NCI-H526 treated with DMSO at 0.1 percent for 48 hours (cell line): ENCODE results near the gene EIF1B.
A peak's percentile ranks its signal among the peaks of the same experiment; 100 is the strongest.

ENCODE experiments used
- DNase-seq: peaks from one replicate; lab custom pipeline; 2025; lab: John Stamatoyannopoulos, UW

Gene EIF1B

DNA sequence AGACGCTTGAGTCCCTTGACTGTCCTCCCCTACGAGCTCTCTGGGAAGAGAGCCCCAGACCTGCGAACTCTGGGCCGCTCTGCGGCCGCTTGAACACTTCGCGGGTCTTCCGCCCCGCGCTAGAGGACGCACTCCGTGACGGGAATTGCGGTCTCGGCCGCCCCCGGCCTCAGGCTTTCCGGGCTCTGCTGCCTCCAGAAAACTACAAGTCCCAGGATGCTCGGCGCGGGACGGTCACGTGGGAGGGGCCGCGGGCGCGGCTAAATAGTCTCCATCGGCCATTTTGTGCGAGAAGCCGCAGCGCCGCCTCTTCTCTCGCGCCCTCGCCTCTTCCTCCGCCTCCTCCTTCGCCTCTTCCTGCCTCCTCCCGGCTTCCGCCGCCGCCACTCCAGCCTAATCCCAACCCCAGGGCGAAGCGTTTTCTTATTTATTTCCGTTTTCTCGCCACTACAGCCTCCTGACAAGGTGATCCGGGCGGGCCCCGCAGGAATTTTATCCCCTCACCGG lies at the start of gene EIF1B:
Gene EIF1B (plus strand): TSS at position 290 of the 507 bp plus-strand sequence. CDS start 235 bp downstream, outside the sequence.
- DNase-seq = peak; percentile 93

DNA sequence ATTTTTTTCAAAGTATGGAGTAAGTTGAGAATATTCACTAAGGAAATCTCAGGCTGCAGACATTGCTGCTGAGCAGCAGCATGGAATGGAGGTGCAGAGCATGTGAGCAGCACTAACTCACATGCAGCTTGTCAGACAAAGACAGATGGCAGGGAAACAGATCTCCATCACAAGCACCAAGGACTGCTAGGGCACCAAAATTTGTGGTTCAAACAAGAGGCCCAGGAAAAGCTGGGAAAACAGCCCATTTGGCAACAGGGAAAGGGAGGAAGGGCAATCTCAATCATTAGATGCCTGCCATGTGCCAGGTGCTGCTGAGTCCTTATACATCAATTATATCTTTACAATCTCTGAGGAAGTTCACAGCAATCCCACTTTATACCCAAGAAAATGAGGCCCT lies 47.2 kb upstream of the EIF1B start:
- no peak for DNase-seq

DNA sequence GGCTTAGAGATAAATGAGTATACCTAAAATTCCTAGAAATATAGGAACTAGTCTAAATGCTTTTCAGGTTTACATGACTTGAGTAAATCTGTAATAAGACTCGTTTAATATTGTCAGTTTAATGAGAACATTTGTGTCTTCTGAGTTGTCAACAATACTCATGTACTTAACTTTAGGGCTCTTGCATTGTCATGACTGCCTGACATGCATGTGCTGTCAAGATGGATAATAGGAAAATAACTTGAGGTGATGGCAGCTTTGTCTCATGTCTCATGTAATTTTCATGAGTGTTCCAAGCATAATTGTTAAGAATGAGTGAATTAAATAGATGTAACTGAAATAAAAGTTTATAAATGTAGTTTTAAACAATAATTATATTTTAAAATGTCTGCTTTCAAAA lies 45.1 kb upstream of the EIF1B start:
- DNase-seq = no peak

DNA sequence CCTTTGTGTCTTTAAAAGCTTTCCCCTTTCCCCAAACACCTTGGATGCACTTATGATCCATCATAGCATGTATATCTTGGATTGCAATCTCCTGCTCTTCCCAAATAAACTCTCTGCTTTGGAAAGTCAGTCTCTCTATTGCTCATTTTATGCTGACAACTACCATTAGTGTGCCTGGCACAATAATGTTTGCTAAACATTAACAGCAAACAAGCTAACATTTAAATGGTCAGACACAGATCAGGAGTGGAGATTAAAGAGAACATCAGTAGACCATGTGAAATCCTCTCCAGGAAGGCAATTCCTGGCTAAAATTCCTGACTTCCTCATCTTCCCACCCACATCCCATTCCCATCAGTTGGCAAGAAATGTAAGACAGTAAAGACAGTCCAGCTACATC lies 44.3 kb upstream of the EIF1B start:
- DNase-seq = peak; percentile 78

GRCh38 chr3:40267937-40268724 lies 41.4 kb upstream of the EIF1B start:
- DNase-seq = no peak

DNA sequence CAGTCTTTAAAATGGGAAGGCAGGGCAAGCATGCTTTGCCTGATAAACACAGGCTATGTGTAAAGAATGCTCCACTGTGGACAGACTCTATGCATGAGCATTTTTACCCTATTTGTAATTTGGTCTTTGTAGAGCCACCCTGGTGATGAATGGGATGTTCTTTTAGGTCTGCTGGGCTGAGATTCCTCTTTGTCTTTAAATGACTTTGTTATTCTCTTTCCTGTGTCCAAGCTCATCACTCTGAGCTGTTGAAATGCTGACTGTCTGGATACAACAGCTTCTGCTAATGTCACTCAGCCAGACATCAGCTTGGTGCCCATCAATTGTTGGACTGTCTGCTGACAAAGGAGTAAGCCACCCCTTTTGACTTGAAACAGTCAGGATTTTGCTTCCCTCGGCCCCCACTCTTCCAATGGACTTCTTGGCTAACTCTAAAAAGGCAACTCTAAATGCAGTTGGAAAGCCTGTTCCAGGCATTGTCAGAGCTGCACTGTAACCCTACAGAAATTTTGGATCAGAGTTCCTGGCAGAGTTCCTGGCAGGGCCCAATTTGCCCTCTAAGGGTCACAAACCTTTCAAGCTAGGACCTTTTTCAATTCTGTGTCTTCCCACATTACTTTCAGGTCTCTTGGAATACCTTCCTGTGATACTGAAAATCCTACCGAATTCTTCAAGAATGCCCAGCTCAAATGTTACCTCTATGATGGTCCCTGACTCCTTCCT lies 40.5 kb upstream of the EIF1B start:
- no peak for DNase-seq

GRCh38 chr3:40278791-40279190 lies 30.7 kb upstream of the EIF1B start:
- no peak for DNase-seq

DNA sequence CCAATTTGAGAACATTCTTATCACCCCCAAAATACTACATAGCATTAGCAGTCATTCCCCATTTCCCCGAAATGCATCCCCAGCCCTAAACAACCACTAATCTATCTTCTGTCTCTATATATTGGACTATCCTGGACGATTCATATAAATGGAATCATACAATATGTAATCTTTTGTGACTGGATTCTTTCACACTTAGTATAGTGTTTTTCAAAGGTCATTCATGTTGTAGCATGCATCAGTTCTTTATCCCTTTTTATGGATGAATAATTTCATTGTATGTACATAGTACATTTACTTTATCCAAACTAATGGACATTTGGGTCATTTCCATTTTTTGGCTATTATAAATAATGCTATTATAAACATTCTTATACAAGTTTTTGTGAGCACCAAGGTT lies 27.5 kb upstream of the EIF1B start:
- no peak for DNase-seq

DNA sequence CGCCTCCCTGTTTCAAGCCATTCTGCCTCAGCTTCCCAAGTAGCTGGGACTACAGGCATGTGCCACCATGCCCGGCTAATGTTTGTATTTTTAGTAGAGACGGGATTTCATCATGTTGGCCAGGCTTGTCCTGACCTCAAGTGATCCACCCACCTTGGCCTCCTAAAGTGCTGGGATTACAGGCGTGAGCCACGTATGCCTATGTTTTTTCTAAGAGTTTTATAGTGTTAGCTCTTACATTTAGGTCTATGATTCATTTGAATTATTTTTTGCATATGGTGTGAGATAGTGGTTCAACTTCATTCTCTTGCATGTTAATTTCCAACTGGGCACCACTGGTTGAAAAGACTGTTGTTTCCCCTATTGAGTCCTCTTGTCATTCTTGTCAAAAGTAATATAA lies 26.4 kb upstream of the EIF1B start:
- DNase-seq = peak; percentile 30

DNA sequence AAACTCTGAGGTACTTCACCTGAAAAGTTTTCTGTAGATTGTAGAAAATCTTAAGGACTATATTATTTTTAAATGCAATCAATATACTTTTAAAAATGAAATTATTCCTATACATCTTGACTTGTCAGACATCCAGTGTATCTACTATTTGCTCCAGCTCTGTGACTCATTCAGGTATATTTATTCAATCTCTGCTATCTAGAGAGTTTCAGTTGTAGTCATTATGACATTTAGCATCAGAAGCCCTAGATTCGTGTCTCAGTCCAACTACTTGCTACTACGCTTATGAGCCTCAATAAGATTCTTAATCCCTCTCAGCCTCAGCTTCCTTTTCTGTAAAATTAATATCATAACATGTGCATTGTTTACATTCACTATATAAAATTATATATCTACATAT lies 22.3 kb upstream of the EIF1B start:
- no peak for DNase-seq

DNA sequence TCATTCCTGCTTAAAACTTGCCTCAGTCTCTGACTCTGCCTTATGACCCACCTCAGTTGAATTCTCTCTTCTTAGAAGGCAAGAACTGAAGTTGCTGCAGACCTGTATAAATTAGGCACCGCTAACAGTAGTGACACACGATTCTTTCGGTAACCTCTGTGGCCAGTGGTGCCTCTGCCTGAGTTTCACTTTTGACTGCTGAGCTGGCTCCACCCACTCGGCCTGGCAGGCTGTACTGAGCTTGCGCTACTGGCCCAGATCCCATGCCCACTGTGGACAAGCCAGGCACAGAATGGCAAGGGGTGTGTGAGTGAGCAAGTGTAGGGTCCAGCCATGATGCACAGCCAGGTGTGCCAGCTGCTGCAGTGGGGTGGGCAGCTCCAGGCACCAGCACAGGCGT lies 19.1 kb upstream of the EIF1B start:
- no peak for DNase-seq

DNA sequence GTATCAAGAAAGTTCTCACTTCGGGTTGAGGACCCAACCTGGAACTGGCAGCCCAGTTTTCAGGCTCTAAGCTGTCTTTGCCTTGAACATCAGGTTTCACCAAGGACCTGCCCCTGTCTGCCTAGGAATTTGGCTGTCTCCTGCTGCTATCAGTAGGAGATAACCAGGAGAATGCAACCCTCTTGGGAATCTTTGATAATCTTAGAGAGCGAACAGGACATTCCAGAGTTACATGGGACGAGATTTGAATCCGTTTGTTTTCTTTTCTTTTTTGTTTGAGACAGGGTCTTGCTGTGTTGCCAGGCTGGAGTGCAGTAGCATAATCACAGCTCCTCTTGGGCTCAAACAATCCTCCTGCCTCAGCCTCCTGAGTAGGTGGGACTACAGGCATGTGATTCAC lies 18.0 kb upstream of the EIF1B start:
- DNase-seq = no peak

DNA sequence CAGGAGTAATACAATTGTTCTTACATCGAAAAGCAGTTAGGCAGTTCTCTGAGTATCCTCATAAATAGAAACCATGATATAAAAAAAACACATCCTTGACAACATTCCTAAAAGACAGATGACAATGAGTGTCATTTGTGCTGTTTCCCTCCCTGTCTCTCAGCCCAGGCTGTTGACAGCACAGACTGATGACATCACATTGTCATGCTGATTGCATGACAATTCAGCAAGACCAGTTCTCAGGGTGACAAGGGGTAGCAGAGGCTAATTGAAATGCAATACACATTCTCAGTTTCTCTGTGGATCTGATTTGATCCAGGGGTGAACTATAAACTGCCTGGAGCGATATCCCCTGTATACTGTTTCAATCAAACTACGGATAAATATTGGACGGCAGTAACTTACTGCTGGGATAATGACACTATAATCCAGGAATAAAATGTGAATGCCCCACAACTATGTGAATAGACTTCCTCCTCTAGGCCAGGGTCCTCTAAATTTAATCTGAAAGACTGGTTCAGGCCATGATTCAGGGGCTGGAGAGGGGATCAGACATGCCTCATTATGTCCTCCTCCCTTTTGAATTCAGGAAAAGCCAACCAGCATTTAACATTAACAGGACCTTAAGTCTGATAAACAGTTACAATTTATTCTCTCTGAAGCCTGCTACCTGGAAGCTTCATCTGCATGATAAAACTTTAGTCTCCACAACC lies 16.7 kb upstream of the EIF1B start:
- no peak for DNase-seq

DNA sequence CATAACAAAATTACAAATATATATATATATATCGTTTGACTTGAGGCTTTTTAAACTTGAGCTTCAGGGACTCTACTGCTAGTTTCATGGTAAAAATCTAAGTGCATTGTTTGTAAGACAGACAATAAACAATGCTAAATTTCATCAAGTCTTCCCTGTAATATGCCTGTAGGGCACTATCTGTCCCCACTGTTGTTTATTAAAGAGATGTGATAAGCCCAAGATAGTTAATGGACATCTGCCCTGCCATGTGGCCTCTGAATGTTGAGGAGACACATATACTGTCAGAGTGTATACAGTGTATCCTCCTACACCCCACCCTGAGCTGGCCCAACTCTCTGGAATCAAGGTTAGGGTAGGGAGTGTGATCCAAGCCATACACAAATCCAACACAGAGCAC lies 15.1 kb upstream of the EIF1B start:
- DNase-seq = no peak

DNA sequence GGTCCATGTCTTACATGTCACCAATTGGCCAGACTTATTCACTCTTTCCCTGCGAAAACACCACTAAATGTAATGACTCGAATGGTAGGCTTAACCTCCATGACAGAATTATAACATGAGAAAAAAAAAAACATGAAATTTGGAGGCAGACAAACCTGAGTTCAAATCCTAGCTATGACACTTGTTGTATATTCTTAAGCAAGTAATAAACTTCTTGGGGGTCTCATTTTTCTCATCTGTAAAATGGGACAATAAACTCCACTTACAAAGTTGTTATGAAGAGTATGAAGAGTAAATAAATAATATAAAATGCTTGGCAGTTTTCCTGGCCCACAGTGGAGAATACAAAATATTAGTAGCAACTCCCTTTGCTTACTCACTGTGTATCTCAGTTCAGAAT lies 11.4 kb upstream of the EIF1B start:
- no peak for DNase-seq

GRCh38 chr3:40299130-40299720 lies 10.3 kb upstream of the EIF1B start:
- DNase-seq = no peak

- no peak for DNase-seq
These were observed 9.7 kb upstream of the EIF1B start for GRCh38 chr3:40299721-40300335.

DNA sequence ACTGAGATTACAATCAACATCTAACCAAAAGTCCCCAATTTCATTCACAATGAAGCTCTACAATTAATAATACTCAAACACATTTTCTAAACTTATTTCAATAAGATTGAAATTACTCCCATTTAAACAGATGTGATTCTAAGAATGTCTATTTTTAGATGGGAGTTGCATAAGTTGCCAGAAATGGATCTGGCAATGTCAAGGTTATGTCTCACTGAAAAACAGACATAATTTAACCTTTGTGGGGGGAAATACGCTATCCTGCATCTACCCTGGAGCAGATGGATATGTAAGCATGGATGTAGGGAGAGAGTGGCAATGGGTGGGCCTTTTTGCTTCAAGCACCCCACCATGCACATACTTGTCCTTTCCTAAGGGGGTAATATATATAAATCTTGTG lies 6.7 kb upstream of the EIF1B start:
- DNase-seq = no peak

GRCh38 chr3:40304352-40304751 lies 5.2 kb upstream of the EIF1B start:
- no peak for DNase-seq

DNA sequence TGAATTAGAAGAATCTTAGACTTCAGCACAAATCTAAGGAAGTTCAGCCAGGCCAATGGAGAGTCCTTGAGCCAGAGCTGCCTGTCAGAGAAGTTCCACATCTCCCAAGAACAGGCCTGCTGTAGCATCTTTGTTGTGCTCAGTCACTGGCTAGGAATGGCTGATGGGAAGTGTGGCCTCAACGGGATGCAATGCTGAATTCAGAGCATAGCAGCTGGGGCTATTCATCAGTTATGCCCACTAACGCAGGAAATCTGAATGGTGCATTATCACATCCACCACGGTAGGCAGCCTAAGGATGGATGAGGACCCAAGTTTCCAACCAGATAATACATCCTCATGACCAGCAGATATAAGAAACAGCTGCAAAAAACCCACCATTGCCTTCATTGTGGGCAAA lies 3.2 kb upstream of the EIF1B start:
- no peak for DNase-seq

DNA sequence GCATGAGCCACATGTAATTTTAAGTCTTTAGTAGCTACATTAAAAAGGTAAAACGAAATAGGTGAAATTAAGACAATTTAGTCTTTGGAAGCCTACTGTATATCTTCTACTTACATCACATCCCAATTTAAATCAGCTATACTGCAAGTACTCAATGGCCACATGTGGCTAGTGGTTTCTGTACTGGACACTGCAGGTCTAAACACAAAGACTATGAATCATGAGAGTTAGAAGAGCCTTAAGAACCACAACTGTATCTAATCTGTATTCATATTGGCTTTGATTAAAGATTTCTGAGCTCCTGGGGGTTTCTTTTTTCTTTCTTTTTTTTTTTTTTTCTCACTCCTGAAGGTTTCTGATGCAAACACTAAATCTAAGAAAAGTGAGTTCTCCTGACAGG lies 2.3 kb upstream of the EIF1B start:
- DNase-seq = no peak
